IMR-90 (cell line): ENCODE data around the gene PCDHGB3.

Experiments
- CTCF ChIP-seq: conservative IDR thresholded peaks from 2 replicates; pipeline ENCODE4 v1.5.1; 2012; ENCODE audit warnings: mild to moderate bottlenecking, low read depth, low read length, improper control_type of control experiment
- RFX5 ChIP-seq: IDR thresholded peaks from 2 replicates; pipeline ENCODE4 v1.8.0; 2012; ENCODE audit warnings: low read depth, mild to moderate bottlenecking, low read length, moderate library complexity

- TF ChIP-seq RFX5 (no peak), CTCF (no peak)
Measured at GRCh38 chr5:141366016-141366896, 3.8 kb upstream of the PCDHGB3 start.
